Measurements from ENCODE around the gene NUBP1. TPM values are rescaled to one million over a fixed set of nuclear protein-coding genes. Genes with fewer than 3 reads are reported as not detected.
A peak's percentile ranks its signal among the peaks of the same experiment; 100 is the strongest.

Gene NUBP1
- total and polyA plus RNA-seq, 10 donors, result 22.8 to 52.2 (median 42.8) TPM

DNA sequence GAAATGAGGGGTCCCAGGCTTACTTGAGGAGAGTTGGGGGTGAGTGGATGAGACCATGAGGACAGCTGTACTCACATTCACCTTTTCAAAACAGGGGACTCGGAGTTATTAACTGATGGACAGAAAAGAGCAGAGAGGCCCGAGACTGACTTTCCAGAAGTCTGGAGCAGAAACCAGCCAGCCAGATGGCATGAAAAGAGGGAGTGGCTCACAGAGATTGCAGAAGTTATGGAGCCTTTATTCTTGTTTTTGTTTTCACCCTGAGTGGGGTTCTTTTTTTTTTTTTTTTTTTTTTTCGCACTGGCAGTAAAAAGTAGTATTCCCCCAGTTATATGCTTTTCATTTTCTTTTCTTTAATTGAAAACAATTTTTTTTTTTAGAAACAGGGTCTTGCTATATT lies 56.1 kb downstream of the NUBP1 start:
- Histone ChIP-seq H3K27me3 (replicated peaks in 1 of 7) (no peaks in the 10 kb centered on the region), H3K4me3 (no peak overlapping the region), H3K4me1 (peaks cover 0 to 8% (median 0%) of the 10 kb centered on the region in 6 donors), H3K36me3 (no peaks in the 10 kb centered on the region), H3K27ac (no peak overlapping the region), H3K9me3 (no peaks in the 10 kb centered on the region)
- intact Hi-C loops (cut with DNase I; ENCODE audit: low total_unique reads), result no loop called here
- TF ChIP-seq POLR2AphosphoS5 (IDR thresholded peaks at IDR 0.05) (no peak), CTCF (IDR thresholded peaks at IDR 0.05 in 8 of 11, conservative IDR thresholded peaks at IDR 0.05 in 3 of 11) (no peak), POLR2A (IDR thresholded peaks at IDR 0.05) (no peak)
- no peak for DNase-seq
- 76 to 85% (median 84%) methylated on average over 3 of the region's 3 CpGs for WGBS, 5 donors

DNA sequence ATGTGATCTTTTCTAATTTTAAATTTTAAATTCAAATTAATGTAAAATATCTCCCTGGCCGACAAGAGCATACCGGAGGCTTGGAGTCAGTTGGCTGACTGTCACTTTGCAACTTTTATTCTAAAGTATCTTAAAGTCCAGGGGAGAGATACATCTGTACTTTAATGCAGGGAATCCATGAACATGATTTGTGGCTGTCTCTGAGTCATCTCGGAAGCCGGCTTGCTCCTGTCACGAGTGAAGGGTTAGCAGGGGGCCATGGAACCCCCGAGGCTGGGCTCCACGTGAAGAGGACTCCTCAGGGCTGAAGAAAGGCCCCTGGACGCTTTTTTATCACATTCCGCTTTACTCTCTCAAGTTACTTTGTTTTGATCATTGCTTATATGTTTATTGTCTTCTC lies 61.7 kb downstream of the NUBP1 start:
- peaks cover 0 to 30% (median 3%) of the 10 kb centered on the region in 6 donors for H3K4me1 ChIP-seq
- no peaks in the 10 kb centered on the region for H3K36me3 ChIP-seq
- no peaks in the 10 kb centered on the region for H3K9me3 ChIP-seq
- intact Hi-C loops (cut with DNase I; ENCODE audit: low total_unique reads), result no loop called here
- no peak overlapping the region for H3K27ac ChIP-seq
- no peak overlapping the region for H3K4me3 ChIP-seq
- H3K27me3 ChIP-seq (replicated peaks in 1 of 7), result no peaks in the 10 kb centered on the region
- no peak for DNase-seq
- 78 to 86% (median 81%) methylated on average over 9 of the region's 9 CpGs for WGBS, 5 donors
- TF ChIP-seq CTCF (IDR thresholded peaks at IDR 0.05 in 8 of 11, conservative IDR thresholded peaks at IDR 0.05 in 3 of 11) (no peak), POLR2A (IDR thresholded peaks at IDR 0.05) (no peak), POLR2AphosphoS5 (IDR thresholded peaks at IDR 0.05) (no peak)

- Histone ChIP-seq H3K9me3 (no peaks in the 10 kb centered on the region), H3K36me3 (no peaks in the 10 kb centered on the region), H3K27ac (peak overlapping the region in 1 of 8 donors; percentile 30), H3K4me1 (peaks cover 0 to 30% (median 3%) of the 10 kb centered on the region in 6 donors), H3K4me3 (no peak overlapping the region), H3K27me3 (replicated peaks in 1 of 7) (no peaks in the 10 kb centered on the region)
- intact Hi-C loops (cut with DNase I; ENCODE audit: low total_unique reads), result no loop called here
- DNase-seq, result no peak
- TF ChIP-seq POLR2AphosphoS5 (IDR thresholded peaks at IDR 0.05) (no peak), CTCF (IDR thresholded peaks at IDR 0.05 in 8 of 11, conservative IDR thresholded peaks at IDR 0.05 in 3 of 11) (no peak)
- 54 to 77% (median 71%) methylated on average over 6 of the region's 6 CpGs for WGBS, 5 donors
Measured at GRCh38 chr16:10806698-10807097, 63.1 kb downstream of the NUBP1 start.

DNA sequence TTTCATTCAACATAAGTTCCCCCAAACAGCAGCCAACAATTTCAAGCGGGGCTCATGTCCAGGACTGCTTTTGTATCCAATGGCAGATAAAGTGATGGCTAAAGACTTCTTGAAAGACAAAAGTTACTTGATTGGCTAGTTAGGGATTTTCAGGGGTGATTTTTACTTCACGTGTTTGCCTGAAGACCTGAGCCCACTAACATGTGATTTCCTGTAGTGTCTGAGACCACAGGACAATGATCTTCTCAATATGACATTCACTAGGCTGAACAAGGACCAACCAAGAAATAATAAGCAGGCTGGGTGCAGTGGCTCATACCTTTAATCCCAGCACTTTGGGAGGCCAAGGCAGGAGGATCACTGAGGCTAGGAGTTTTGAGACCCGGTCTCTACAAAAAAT lies 64.6 kb downstream of the NUBP1 start:
- WGBS, 5 donors, result 73 to 81% (median 77%) methylated on average over 3 of the region's 3 CpGs
- Histone ChIP-seq H3K27ac (no peak overlapping the region), H3K36me3 (no peaks in the 10 kb centered on the region), H3K4me3 (no peak overlapping the region), H3K9me3 (no peaks in the 10 kb centered on the region), H3K27me3 (replicated peaks in 1 of 7) (no peaks in the 10 kb centered on the region), H3K4me1 (peaks cover 0 to 40% (median 9%) of the 10 kb centered on the region in 6 donors)
- no peak for DNase-seq
- intact Hi-C loops (cut with DNase I; ENCODE audit: low total_unique reads), result no loop called here
- no peak for TF ChIP-seq CTCF (IDR thresholded peaks at IDR 0.05 in 8 of 11, conservative IDR thresholded peaks at IDR 0.05 in 3 of 11)
- no peak for TF ChIP-seq POLR2AphosphoS5 (IDR thresholded peaks at IDR 0.05)
- TF ChIP-seq POLR2A (IDR thresholded peaks at IDR 0.05), result no peak
